Type B pancreatic cell (in vitro differentiated cells): Measurements from ENCODE around the gene IQSEC1. TPM values are rescaled to one million over a fixed set of nuclear protein-coding genes. Genes with fewer than 3 reads are reported as not detected.
"Not testable (repeated sequence)": the region's sequence is repeated elsewhere in the genome, so short reads cannot be mapped to it uniquely, and the experiment has no call there.

Source experiments
- DNase-seq: peaks from one replicate; pipeline ENCODE4 v3.0.0; 2021; ENCODE audit warnings: mixed read lengths; ENCODE audit not compliant: unreplicated experiment; ENCODE audit errors: extremely low spot score
- H3K27ac Mint-ChIP-seq: 2 replicates; pipeline ENCODE4 v1.8.0; 2021; ENCODE audit warnings: mild to moderate bottlenecking, mixed read lengths
- H3K27me3 Mint-ChIP-seq: 2 replicates; pipeline ENCODE4 v1.8.0; 2021; ENCODE audit warnings: mixed read lengths
- H3K36me3 Mint-ChIP-seq: 2 replicates; pipeline ENCODE4 v1.8.0; 2021; ENCODE audit warnings: mixed read lengths
- H3K4me1 Mint-ChIP-seq: one replicate; pipeline ENCODE4 v1.8.0; 2021; ENCODE audit warnings: mixed read lengths; ENCODE audit not compliant: unreplicated experiment
- H3K4me3 Mint-ChIP-seq: 2 replicates; pipeline ENCODE4 v1.8.0; 2021; ENCODE audit warnings: mild to moderate bottlenecking, mixed read lengths
- H3K9me3 Mint-ChIP-seq: 2 replicates; pipeline ENCODE4 v1.8.0; 2021; ENCODE audit warnings: mixed read lengths
- total RNA-seq: library from RNA; stranded (reverse); gene quantifications from 2 replicates; pipeline ENCODE4 v1.2.1, GENCODE V29; 2021; ENCODE audit warnings: low replicate concordance
- TF ChIP-seq, protein P1 (sequence below): fragments of 200-600 bp; sonication (generic); conservative IDR thresholded peaks from 2 replicates; pipeline ENCODE4 v1.5.0; 2021; ENCODE audit warnings: antibody characterized with exemption, mild to moderate bottlenecking

The IQSEC1 gene
- total RNA-seq, 1 donor from 2014 or later: 33.1 TPM

DNA sequence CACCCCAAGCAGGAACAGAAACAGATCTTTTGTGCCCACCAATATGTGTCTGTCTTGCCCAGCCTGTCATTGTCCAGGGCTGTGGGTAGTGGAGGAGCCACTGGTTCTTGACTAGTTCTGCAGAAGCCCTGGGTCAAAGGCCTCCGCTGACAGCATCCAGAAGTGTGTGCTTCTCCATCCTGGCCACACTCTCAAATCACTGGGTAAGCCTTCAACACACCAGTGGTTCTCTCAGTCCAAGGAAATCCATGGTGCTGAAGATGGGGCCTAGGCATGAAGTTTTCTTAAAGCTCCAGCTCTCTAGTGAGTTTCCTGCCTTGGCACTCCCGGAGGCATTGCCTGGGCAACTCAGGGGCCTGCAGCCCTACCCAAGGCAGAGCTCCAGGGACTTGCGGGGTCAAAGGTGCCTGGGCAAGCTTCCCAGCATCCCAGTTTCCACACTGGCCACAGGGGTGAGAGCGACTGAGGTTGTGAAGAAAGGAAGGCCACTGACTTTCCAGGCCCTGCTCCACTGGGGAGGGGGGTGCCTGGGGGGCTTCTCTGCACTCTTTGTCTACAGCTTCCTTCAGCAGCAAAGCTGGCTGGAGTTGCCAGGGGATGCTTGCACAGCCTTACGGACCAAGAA lies 193.9 kb downstream of the IQSEC1 start:
- DNase-seq: no peak
- H3K4me1 Mint-ChIP-seq: peaks cover 11% of the 10 kb centered on the region
- no peaks in the 10 kb centered on the region for H3K9me3 Mint-ChIP-seq
- H3K4me3 Mint-ChIP-seq: peak overlapping the region; percentile 45
- H3K36me3 Mint-ChIP-seq: no peaks in the 10 kb centered on the region
- TF ChIP-seq, protein P1, sequence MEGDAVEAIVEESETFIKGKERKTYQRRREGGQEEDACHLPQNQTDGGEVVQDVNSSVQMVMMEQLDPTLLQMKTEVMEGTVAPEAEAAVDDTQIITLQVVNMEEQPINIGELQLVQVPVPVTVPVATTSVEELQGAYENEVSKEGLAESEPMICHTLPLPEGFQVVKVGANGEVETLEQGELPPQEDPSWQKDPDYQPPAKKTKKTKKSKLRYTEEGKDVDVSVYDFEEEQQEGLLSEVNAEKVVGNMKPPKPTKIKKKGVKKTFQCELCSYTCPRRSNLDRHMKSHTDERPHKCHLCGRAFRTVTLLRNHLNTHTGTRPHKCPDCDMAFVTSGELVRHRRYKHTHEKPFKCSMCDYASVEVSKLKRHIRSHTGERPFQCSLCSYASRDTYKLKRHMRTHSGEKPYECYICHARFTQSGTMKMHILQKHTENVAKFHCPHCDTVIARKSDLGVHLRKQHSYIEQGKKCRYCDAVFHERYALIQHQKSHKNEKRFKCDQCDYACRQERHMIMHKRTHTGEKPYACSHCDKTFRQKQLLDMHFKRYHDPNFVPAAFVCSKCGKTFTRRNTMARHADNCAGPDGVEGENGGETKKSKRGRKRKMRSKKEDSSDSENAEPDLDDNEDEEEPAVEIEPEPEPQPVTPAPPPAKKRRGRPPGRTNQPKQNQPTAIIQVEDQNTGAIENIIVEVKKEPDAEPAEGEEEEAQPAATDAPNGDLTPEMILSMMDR: no peak
- no peak overlapping the region for H3K27ac Mint-ChIP-seq
- H3K27me3 Mint-ChIP-seq: peaks cover 7% of the 10 kb centered on the region

DNA sequence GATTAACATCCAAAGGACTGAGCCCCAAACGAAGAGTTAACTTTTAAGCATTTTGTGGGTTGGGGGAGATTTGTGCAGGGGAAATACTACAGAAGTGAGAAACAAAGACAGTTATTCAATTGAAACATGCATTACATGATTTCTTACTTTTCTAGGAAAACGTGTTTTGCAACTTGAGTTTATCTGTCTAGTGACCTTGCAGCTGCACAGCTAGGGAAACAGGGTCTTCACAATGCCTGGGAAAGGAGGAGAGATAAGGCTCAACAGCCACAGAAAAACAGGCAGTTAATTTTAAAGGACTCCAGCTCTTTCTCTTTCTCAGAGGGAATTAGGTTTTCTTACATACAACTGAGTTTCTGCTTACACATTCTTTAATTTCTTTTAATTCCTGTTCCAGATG lies 194.5 kb downstream of the IQSEC1 start:
- H3K9me3 Mint-ChIP-seq: not testable (repeated sequence)
- peak overlapping the region; percentile 45 for H3K4me3 Mint-ChIP-seq

DNA sequence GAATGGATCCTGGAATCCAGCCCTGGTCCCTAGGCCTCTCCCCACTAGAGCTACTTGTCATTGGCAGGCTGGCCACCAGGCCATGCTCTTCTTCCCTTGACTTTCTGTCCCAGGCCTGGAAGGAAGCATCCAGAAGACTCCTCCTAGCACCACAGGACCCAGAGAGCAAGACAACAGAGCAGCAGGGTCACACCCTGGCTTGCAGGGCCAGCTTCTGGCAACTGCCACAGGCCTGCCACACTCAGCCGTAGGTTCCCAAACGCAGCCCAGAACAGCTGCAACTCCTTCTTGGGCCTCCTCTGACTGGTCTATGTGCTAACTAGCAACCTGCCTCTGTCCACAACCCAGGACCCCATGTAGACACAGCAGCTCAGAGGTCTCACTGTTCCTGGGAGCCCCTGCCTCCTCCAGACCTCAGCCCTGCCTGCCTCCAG lies 195.1 kb downstream of the IQSEC1 start:
- Mint-ChIP-seq H3K9me3 (no peaks in the 10 kb centered on the region), H3K27ac (no peak overlapping the region)

More for the DNA sequence above, 194.5 kb downstream of the IQSEC1 start:
- DNase-seq, H3K27me3 Mint-ChIP-seq, H3K27ac Mint-ChIP-seq, H3K36me3 Mint-ChIP-seq: not testable (repeated sequence)
- peaks cover 11% of the 10 kb centered on the region for H3K4me1 Mint-ChIP-seq

GRCh38 chr3:12877040-12877439 lies 196.2 kb downstream of the IQSEC1 start:
- TF ChIP-seq, protein P1: no peak
- no peak for DNase-seq
- Mint-ChIP-seq H3K4me1 (peaks cover 11% of the 10 kb centered on the region), H3K27me3 (peaks cover 11% of the 10 kb centered on the region), H3K4me3 (peak overlapping the region; percentile 41), H3K27ac (no peak overlapping the region), H3K9me3 (no peaks in the 10 kb centered on the region), H3K36me3 (no peaks in the 10 kb centered on the region)

More for the DNA sequence above, 195.1 kb downstream of the IQSEC1 start:
- Mint-ChIP-seq H3K27me3 (peaks cover 7% of the 10 kb centered on the region), H3K4me3 (peak overlapping the region; percentile 1), H3K4me1 (peaks cover 11% of the 10 kb centered on the region), H3K36me3 (no peaks in the 10 kb centered on the region)
- TF ChIP-seq, protein P1: no peak
- no peak for DNase-seq

DNA sequence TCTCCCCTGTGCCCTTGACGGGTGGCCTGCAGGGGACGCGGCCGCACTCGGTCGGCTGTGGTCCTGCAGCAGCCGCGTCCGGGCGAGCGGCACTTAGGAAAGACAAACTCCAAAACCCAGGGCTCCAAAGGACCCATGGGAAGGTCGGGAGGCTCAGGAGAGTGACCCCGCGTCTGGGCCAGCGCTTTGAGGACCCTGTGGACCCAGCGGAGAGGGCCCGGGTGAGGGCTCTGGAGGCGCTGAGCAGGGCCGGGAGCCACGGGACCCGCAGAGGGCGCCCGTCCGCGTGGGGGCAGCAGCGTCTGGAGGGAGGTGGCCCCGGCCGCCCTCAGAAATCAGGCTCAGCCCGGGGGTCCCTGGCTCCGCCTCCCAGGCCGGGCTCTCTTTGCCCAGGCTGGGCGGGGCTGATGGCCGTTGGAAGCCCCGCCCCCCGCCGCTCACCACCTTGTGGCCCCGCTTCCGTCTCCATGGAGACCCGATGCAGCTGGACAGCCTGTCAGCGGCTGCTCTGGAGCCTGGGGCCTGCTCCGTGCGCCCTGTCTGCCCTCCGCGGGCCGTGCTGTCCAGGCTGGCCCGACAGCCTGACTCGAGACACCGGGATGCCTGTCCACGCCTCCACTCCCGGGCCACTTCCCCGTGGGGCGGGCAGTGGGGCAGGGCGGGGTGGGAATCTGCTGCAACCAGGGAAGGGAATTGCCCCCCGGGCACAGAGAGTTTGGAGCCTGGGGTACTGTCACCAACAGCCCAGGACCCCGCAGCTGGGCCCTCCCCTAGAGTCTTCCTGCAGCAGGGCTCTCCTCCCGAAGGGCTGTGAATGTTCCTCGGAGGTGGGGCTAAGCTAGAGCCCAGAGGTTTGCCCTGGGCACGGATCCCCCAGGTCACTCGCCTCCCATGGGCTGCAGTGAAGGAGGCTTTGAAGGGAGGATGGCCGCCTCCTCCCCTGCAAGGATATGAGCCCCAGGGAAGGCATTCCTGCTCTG lies 197.1 kb downstream of the IQSEC1 start:
- Mint-ChIP-seq H3K9me3 (no peaks in the 10 kb centered on the region), H3K27me3 (peaks cover 19% of the 10 kb centered on the region), H3K4me1 (peaks cover 11% of the 10 kb centered on the region), H3K36me3 (no peaks in the 10 kb centered on the region), H3K4me3 (peak overlapping the region; percentile 66), H3K27ac (no peak overlapping the region)
- TF ChIP-seq, protein P1: peak; percentile 63
- DNase-seq: no peak
